GM18505 (cell line): ENCODE measurements around the gene HERC5.

Source experiments
- ATAC-seq: cut with Tn5 transposase; IDR thresholded peaks from one replicate; pipeline ENCODE4 v1.9.1; 2021; ENCODE audit not compliant: unreplicated experiment
- POLR2A ChIP-seq: IDR thresholded peaks from 4 replicates; pipeline ENCODE4 v1.6.1; 2011; ENCODE audit warnings: borderline replicate concordance; ENCODE audit not compliant: insufficient read depth, insufficient read length; ENCODE audit errors: extremely low read depth

HERC5 gene

GRCh38 chr4:88549815-88550214 is 92.9 kb downstream of the HERC5 start:
- ATAC-seq = no peak
- no peak for TF ChIP-seq POLR2A
